DOHH2 (cell line): ENCODE measurements around the gene PGPEP1.
A peak's percentile ranks its signal among the peaks of the same experiment; 100 is the strongest.

Source experiments
- H3F3A ChIP-seq: fragments of 200-600 bp; sonication (generic), shearing (Covaris generic); 2 replicates; pipeline ENCODE4 v1.6.0; 2016; ENCODE audit warnings: antibody characterized with exemption, mild to moderate bottlenecking; ENCODE audit not compliant: control insufficient read depth, insufficient read depth
- H3K27ac ChIP-seq: fragments of 200-600 bp; sonication (generic); 2 replicates; pipeline ENCODE4 v1.5.1; 2014; ENCODE audit warnings: low read depth, mild to moderate bottlenecking, low read length, moderate library complexity
- H3K27me3 ChIP-seq: fragments of 200-600 bp; sonication (generic); 2 replicates; pipeline ENCODE4 v1.6.1; 2014; ENCODE audit warnings: mild to moderate bottlenecking, low read length, mixed read lengths; ENCODE audit not compliant: control insufficient read depth
- H3K36me3 ChIP-seq: fragments of 200-600 bp; sonication (generic); 2 replicates; pipeline ENCODE4 v1.6.1; 2014; ENCODE audit warnings: mild to moderate bottlenecking, low read length, moderate library complexity, mixed read lengths; ENCODE audit not compliant: control insufficient read depth
- H3K4me1 ChIP-seq: fragments of 200-600 bp; sonication (generic); 2 replicates; pipeline ENCODE4 v1.6.1; 2014; ENCODE audit warnings: mild to moderate bottlenecking, low read length, mixed read lengths; ENCODE audit not compliant: control insufficient read depth
- H3K4me2 ChIP-seq: fragments of 200-600 bp; sonication (generic); 2 replicates; pipeline ENCODE4 v1.6.0; 2014; ENCODE audit warnings: mild to moderate bottlenecking, low read length, moderate library complexity
- H3K4me3 ChIP-seq: fragments of 200-600 bp; sonication (generic); 2 replicates; pipeline ENCODE4 v1.5.1; 2014; ENCODE audit warnings: mild to moderate bottlenecking, low read length, mixed read lengths
- H3K79me2 ChIP-seq: fragments of 200-600 bp; sonication (generic); 2 replicates; pipeline ENCODE4 v1.6.1; 2014; ENCODE audit warnings: mild to moderate bottlenecking, low read length, mixed read lengths; ENCODE audit not compliant: control insufficient read depth
- H3K9me2 ChIP-seq: fragments of 200-600 bp; sonication (generic); replicated peaks from 2 replicates; pipeline ENCODE4 v1.6.1; 2014; ENCODE audit warnings: mild to moderate bottlenecking, low read length, mixed read lengths; ENCODE audit not compliant: control insufficient read depth
- H3K9me3 ChIP-seq: fragments of 200-600 bp; sonication (generic); 2 replicates; pipeline ENCODE4 v1.6.1; 2014; ENCODE audit warnings: antibody characterized with exemption, low read length, mixed read lengths; ENCODE audit not compliant: control insufficient read depth, insufficient read depth
- H4K20me1 ChIP-seq: fragments of 200-600 bp; sonication (generic); 2 replicates; pipeline ENCODE4 v1.6.0; 2014; ENCODE audit warnings: low read depth, mild to moderate bottlenecking, antibody characterized with exemption, low read length, moderate library complexity; ENCODE audit not compliant: control insufficient read depth, insufficient read depth
- CTCF ChIP-seq: fragments of 200-600 bp; sonication (generic); IDR thresholded peaks from one replicate; pipeline ENCODE4 v1.5.1; 2014; ENCODE audit warnings: antibody characterized with exemption, mild to moderate bottlenecking, low read depth, low read length; ENCODE audit not compliant: poor library complexity, severe bottlenecking
- EZH2phosphoT487 ChIP-seq: fragments of 200-600 bp; sonication (generic); IDR thresholded peaks from 2 replicates; pipeline ENCODE4 v1.6.1; 2017; ENCODE audit warnings: borderline replicate concordance, mild to moderate bottlenecking, antibody characterized with exemption, low read length, moderate library complexity, mixed read lengths

Gene PGPEP1

GRCh38 chr19:18392926-18393325, 52.5 kb downstream of the PGPEP1 start:
- Histone ChIP-seq H3K4me1 (peaks cover 54% of the 10 kb centered on the region), H3K4me2 (peak overlapping the region; percentile 29), H3K36me3 (no peaks in the 10 kb centered on the region), H3F3A (no peaks in the 10 kb centered on the region), H3K4me3 (no peak overlapping the region), H3K27me3 (peaks cover 23% of the 10 kb centered on the region), H3K79me2 (no peaks in the 10 kb centered on the region), H3K9me3 (no peaks in the 10 kb centered on the region), H3K9me2 (no peaks in the 10 kb centered on the region), H3K27ac (no peak overlapping the region), H4K20me1 (no peaks in the 10 kb centered on the region)
- TF ChIP-seq EZH2phosphoT487 (no peak), CTCF (no peak)

GRCh38 chr19:18393836-18394235, 53.4 kb downstream of the PGPEP1 start:
- Histone ChIP-seq H3K9me3 (no peaks in the 10 kb centered on the region), H3K27ac (no peak overlapping the region), H3F3A (no peaks in the 10 kb centered on the region), H4K20me1 (no peaks in the 10 kb centered on the region), H3K4me2 (peak overlapping the region; percentile 51), H3K4me3 (peak overlapping the region; percentile 32), H3K79me2 (no peaks in the 10 kb centered on the region), H3K27me3 (peaks cover 19% of the 10 kb centered on the region), H3K9me2 (no peaks in the 10 kb centered on the region), H3K36me3 (no peaks in the 10 kb centered on the region), H3K4me1 (peaks cover 46% of the 10 kb centered on the region)
- TF ChIP-seq EZH2phosphoT487 (no peak), CTCF (no peak)

GRCh38 chr19:18396471-18397241, 56.3 kb downstream of the PGPEP1 start:
- no peaks in the 10 kb centered on the region for H3K36me3 ChIP-seq
- H3K4me3 ChIP-seq, result peak overlapping the region; percentile 56
- no peak for TF ChIP-seq EZH2phosphoT487
- no peak for TF ChIP-seq CTCF
- peak overlapping the region; percentile 83 for H3K4me2 ChIP-seq
- no peaks in the 10 kb centered on the region for H3K79me2 ChIP-seq
- H3K9me3 ChIP-seq, result no peaks in the 10 kb centered on the region
- no peak overlapping the region for H3K27ac ChIP-seq
- peaks cover 8% of the 10 kb centered on the region; the same call in 1 of the 2 replicates for H3K27me3 ChIP-seq
- H3K9me2 ChIP-seq, result no peaks in the 10 kb centered on the region
- peaks cover 8% of the 10 kb centered on the region for H3F3A ChIP-seq
- H4K20me1 ChIP-seq, result no peaks in the 10 kb centered on the region
- peaks cover 55% of the 10 kb centered on the region for H3K4me1 ChIP-seq
